ENCODE measurements around the gene SYNE2. TPM values are rescaled to one million over a fixed set of nuclear protein-coding genes. Genes with fewer than 3 reads are reported as not detected.

SYNE2 gene
- total RNA-seq, 1 experiment from 2014 or later = 37.5 TPM

- ChIA-PET POLR2A (no interaction called here), CTCF (no interaction called here)
- ATAC-seq (no peak), DNase-seq (ENCODE audit: low read depth, low spot score) (no peak)
- Histone ChIP-seq H3K27me3 (ENCODE audit: control insufficient read depth, insufficient read depth, low read length) (no peaks in the 10 kb centered on the region), H3K27ac (ENCODE audit: low read length) (no peak overlapping the region), H3K4me1 (ENCODE audit: control insufficient read depth, insufficient read depth, low read length) (no peaks in the 10 kb centered on the region), H3K36me3 (ENCODE audit: control insufficient read depth, insufficient read depth, low read length) (no peaks in the 10 kb centered on the region; the same call in 1 of the 2 replicates), H3K4me3 (ENCODE audit: low read depth in 2 of 2, low read length in 2 of 2) (no peak overlapping the region), H3K9me3 (ENCODE audit: control insufficient read depth, insufficient read depth, low read depth, low read length) (no peaks in the 10 kb centered on the region)
- no peak for TF ChIP-seq REST (IDR thresholded peaks at IDR 0.05; ENCODE audit: insufficient read depth in 1 of 2, low read depth in 2 of 2, low read length in 1 of 2)
- no peak for TF ChIP-seq TCF7L2 (IDR thresholded peaks at IDR 0.05; ENCODE audit: low read depth, low read length)
- TF ChIP-seq POLR2AphosphoS5 (IDR thresholded peaks at IDR 0.05; ENCODE audit: low read depth, low read length) = no peak
- no peak for TF ChIP-seq CTCF (IDR thresholded peaks at IDR 0.05)
- no peak for TF ChIP-seq SIN3A (IDR thresholded peaks at IDR 0.05; ENCODE audit: borderline replicate concordance, insufficient read depth, low read depth, low read length)
- in situ Hi-C loops (cut with HindIII; ENCODE audit: low pct_unique_long_range_greater_than_20kb, low sequenced_read_pairs) (no loop called here), intact Hi-C loops (cut with micrococcal nuclease; ENCODE audit: unreplicated experiment) (no loop called here)
- no TSS peak for BruUV-seq (replicated peaks)
Observed at GRCh38 chr14:64092940-64093339, 240.1 kb downstream of the SYNE2 start.

- TF ChIP-seq POLR2AphosphoS5 (IDR thresholded peaks at IDR 0.05; ENCODE audit: low read depth, low read length) (no peak), REST (IDR thresholded peaks at IDR 0.05; ENCODE audit: insufficient read depth in 1 of 2, low read depth in 2 of 2, low read length in 1 of 2) (no peak), TCF7L2 (IDR thresholded peaks at IDR 0.05; ENCODE audit: low read depth, low read length) (no peak), CTCF (IDR thresholded peaks at IDR 0.05) (no peak), SIN3A (IDR thresholded peaks at IDR 0.05; ENCODE audit: borderline replicate concordance, insufficient read depth, low read depth, low read length) (no peak)
- BruUV-seq (replicated peaks) = no TSS peak
- intact Hi-C loops (cut with micrococcal nuclease; ENCODE audit: unreplicated experiment) (no loop called here), in situ Hi-C loops (cut with HindIII; ENCODE audit: low pct_unique_long_range_greater_than_20kb, low sequenced_read_pairs) (no loop called here)
- ATAC-seq (no peak), DNase-seq (ENCODE audit: low read depth, low spot score) (no peak)
- Histone ChIP-seq H3K27me3 (ENCODE audit: control insufficient read depth, insufficient read depth, low read length) (no peaks in the 10 kb centered on the region), H3K4me3 (ENCODE audit: low read depth in 2 of 2, low read length in 2 of 2) (no peak overlapping the region), H3K36me3 (ENCODE audit: control insufficient read depth, insufficient read depth, low read length) (no peaks in the 10 kb centered on the region; the same call in 1 of the 2 replicates), H3K9me3 (ENCODE audit: control insufficient read depth, insufficient read depth, low read depth, low read length) (no peaks in the 10 kb centered on the region), H3K4me1 (ENCODE audit: control insufficient read depth, insufficient read depth, low read length) (no peaks in the 10 kb centered on the region), H3K27ac (ENCODE audit: low read length) (no peak overlapping the region)
- POLR2A ChIA-PET = no interaction called here
- CTCF ChIA-PET = no interaction called here
Observed at GRCh38 chr14:64095620-64096019, 242.8 kb downstream of the SYNE2 start.

Measured in Panc1 (cell line).